ENCODE results near the gene DNAH7. TPM values are rescaled to one million over a fixed set of nuclear protein-coding genes. Genes with fewer than 3 reads are reported as not detected.

The DNAH7 gene
- total RNA-seq, 6 donors from 2014 or later = 1.6 to 33.5 (median 7.8) TPM

- peaks cover 0 to 34% (median 12%) of the 10 kb centered on the region in 4 donors for H3K36me3 ChIP-seq
- no peak overlapping the region for H3K27ac ChIP-seq
- TF ChIP-seq, protein P1, sequence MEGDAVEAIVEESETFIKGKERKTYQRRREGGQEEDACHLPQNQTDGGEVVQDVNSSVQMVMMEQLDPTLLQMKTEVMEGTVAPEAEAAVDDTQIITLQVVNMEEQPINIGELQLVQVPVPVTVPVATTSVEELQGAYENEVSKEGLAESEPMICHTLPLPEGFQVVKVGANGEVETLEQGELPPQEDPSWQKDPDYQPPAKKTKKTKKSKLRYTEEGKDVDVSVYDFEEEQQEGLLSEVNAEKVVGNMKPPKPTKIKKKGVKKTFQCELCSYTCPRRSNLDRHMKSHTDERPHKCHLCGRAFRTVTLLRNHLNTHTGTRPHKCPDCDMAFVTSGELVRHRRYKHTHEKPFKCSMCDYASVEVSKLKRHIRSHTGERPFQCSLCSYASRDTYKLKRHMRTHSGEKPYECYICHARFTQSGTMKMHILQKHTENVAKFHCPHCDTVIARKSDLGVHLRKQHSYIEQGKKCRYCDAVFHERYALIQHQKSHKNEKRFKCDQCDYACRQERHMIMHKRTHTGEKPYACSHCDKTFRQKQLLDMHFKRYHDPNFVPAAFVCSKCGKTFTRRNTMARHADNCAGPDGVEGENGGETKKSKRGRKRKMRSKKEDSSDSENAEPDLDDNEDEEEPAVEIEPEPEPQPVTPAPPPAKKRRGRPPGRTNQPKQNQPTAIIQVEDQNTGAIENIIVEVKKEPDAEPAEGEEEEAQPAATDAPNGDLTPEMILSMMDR (IDR thresholded peaks at IDR 0.05) = no peak
- TF ChIP-seq EP300 (IDR thresholded peaks at IDR 0.05) = no peak
- no peak for TF ChIP-seq POLR2AphosphoS5 (IDR thresholded peaks at IDR 0.05)
- TF ChIP-seq POLR2A (IDR thresholded peaks at IDR 0.05) = no peak
- DNase-seq (no peak), ATAC-seq (ENCODE audit: low FRiP score in 2 of 2) (no peak)
- no peaks in the 10 kb centered on the region for H3K9me3 ChIP-seq
- H3K4me1 ChIP-seq = no peaks in the 10 kb centered on the region
- no peaks in the 10 kb centered on the region for H3K27me3 ChIP-seq
- H3K4me3 ChIP-seq = no peak overlapping the region
Measured at GRCh38 chr2:195711478-195711877, 357.2 kb downstream of the DNAH7 start.

DNA sequence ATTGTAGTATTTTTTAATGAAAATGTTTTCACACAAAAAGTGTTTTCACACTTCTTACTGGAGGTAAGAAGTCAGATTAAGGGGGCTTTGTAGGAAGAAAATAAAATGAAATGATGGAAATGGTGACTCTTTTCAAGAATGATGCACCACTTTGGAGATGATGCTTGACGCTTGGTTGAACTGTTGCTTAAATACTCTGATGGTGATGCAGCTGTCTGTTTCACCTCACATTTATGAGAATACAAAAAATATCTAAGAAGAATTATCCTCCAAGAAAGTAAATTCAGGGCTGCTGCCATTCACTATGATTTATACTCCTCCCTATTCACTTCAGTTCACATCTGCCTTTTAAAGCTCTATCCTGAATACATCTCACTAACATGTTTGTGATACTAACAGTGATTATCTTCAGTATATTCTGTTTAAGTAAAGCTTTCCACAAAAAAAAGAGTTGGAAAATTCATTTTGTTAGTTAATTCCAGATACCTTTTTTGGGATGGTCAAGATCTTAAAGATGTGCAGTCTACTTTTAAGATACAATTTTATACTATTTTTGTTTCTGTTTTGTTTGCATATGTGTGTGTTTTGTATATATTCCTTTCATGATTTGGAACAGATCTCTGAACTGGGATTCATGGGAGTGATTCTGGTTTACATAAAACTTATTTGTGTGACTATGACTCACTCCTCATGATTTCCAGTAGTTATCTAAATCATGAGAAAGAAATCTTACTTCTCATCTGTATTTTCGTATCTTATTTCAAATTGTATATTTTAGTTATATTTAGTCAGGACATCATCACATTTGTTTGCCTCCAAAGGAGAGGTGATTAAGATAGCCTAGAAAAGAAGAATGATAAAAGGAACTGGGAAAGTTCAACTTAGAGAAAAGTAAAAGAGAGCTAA is 358.5 kb downstream of the DNAH7 start:
- TF ChIP-seq, protein P1 (IDR thresholded peaks at IDR 0.05) = no peak
- TF ChIP-seq EP300 (IDR thresholded peaks at IDR 0.05) = no peak
- no peak for TF ChIP-seq POLR2A (IDR thresholded peaks at IDR 0.05)
- TF ChIP-seq POLR2AphosphoS5 (IDR thresholded peaks at IDR 0.05) = no peak
- Histone ChIP-seq H3K4me1 (no peaks in the 10 kb centered on the region), H3K36me3 (peaks cover 0 to 24% (median 12%) of the 10 kb centered on the region in 4 donors), H3K27me3 (no peaks in the 10 kb centered on the region), H3K27ac (no peak overlapping the region), H3K9me3 (no peaks in the 10 kb centered on the region), H3K4me3 (no peak overlapping the region)
- DNase-seq (no peak), ATAC-seq (ENCODE audit: low FRiP score in 2 of 2) (no peak)
- 82% methylated on average over 2 of the region's 2 CpGs for WGBS, 2 donors

GRCh38 chr2:195706161-195706900 is 362.3 kb downstream of the DNAH7 start:
- DNase-seq (no peak), ATAC-seq (ENCODE audit: low FRiP score in 2 of 2) (no peak)
- Histone ChIP-seq H3K36me3 (peaks cover 0 to 7% (median 2%) of the 10 kb centered on the region in 4 donors), H3K27ac (no peak overlapping the region), H3K4me3 (no peak overlapping the region), H3K9me3 (no peaks in the 10 kb centered on the region), H3K4me1 (no peaks in the 10 kb centered on the region), H3K27me3 (no peaks in the 10 kb centered on the region)
- 87 to 90% methylated on average over 5 of the region's 5 CpGs for WGBS, 2 donors
- no peak for TF ChIP-seq POLR2A (IDR thresholded peaks at IDR 0.05)
- TF ChIP-seq EP300 (IDR thresholded peaks at IDR 0.05) = no peak
- TF ChIP-seq POLR2AphosphoS5 (IDR thresholded peaks at IDR 0.05) = no peak
- TF ChIP-seq, protein P1 (IDR thresholded peaks at IDR 0.05) = no peak

DNA sequence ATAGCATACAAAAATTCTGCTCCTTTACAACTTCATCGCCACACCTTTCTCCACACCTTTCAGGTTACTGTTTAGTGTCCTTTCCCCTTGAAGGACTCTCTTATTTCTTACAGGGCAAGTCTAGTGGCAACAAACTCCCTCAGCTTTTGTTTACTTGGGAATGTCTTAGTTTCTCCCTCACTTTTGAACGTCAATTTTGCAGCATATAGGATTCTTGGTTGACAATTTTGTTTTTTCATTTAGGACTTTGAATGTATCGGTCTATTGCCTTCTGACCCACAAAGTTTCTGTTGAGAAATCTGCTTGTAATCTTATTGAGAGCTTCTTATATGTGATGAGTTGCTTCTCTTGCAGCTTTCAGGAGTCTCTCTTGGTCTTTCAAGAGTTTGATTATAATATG is 368.2 kb downstream of the DNAH7 start:
- TF ChIP-seq POLR2AphosphoS5 (IDR thresholded peaks at IDR 0.05) (no peak), POLR2A (IDR thresholded peaks at IDR 0.05) (no peak), EP300 (IDR thresholded peaks at IDR 0.05) (no peak)
- TF ChIP-seq, protein P1 (IDR thresholded peaks at IDR 0.05) = no peak

More for the DNA sequence above, 368.2 kb downstream of the DNAH7 start:
- Histone ChIP-seq H3K4me1 (no peaks in the 10 kb centered on the region), H3K36me3 (no peaks in the 10 kb centered on the region), H3K4me3 (no peak overlapping the region), H3K27me3 (no peaks in the 10 kb centered on the region), H3K27ac (no peak overlapping the region), H3K9me3 (peaks cover 0 to 12% (median 9%) of the 10 kb centered on the region in 4 donors)
- ATAC-seq (ENCODE audit: low FRiP score in 2 of 2) (no peak), DNase-seq (no peak)
- WGBS, 2 donors = 81 to 94% methylated on average over 3 of the region's 3 CpGs
